GM12878 (cell line): Measurements from ENCODE around the gene SNRNP25. TPM values are rescaled to one million over a fixed set of nuclear protein-coding genes. Genes with fewer than 3 reads are reported as not detected.
A peak's percentile ranks its signal among the peaks of the same experiment; 100 is the strongest.

ENCODE experiments used
- ATAC-seq: fragments of 200-7000 bp; cut with Tn5 transposase; 3 replicates; pipeline ENCODE4 v1.9.1; 2020; ENCODE audit warnings: mild to moderate bottlenecking, moderate library complexity
- BruUV-seq: library from RNA; stranded (reverse); fragments of 400-500 nt; replicated peaks from 2 replicates; lab custom pipeline; 2021; lab: Mats Ljungman, UMichigan
- CTCF ChIA-PET: fragments of 300-600 bp; sonication (Branson Sonifier 250); formaldehyde crosslinking; extraction: SDS; loops from one replicate; lab custom pipeline; 2021; ENCODE audit warnings: inconsistent platforms; lab: Yijun Ruan, JAX
- POLR2A ChIA-PET: fragments of 350-600 bp; formaldehyde crosslinking; extraction: SDS; loops from one replicate; lab custom pipeline; 2021; ENCODE audit warnings: inconsistent platforms; lab: Charles Lee
- RAD21 ChIA-PET: fragments of 300-600 bp; sonication (Branson Sonifier 250); formaldehyde crosslinking; loops from one replicate; lab custom pipeline; 2023; ENCODE audit warnings: antibody characterized with exemption; ENCODE audit not compliant: unreplicated experiment; lab: Charles Lee
- SMC1A ChIA-PET: fragments of 300-600 bp; sonication (Branson Sonifier 250); formaldehyde crosslinking; loops from one replicate; lab custom pipeline; 2023; ENCODE audit not compliant: unreplicated experiment, uncharacterized antibody; lab: Charles Lee
- DNase-seq: peaks from one replicate; pipeline ENCODE4 v3.0.0-alpha.2; 2011; ENCODE audit warnings: low read depth, low spot score
- FAIRE-seq: peaks from 3 replicates; lab custom pipeline; 2011; peaks lifted over from hg19 to GRCh38; lab: Jason Lieb, UNC
- H2AFZ ChIP-seq: 2 replicates; pipeline ENCODE4 v1.6.0; 2011; ENCODE audit warnings: low read depth, low read length, control low read depth; ENCODE audit not compliant: control insufficient read depth
- H3K27ac ChIP-seq: 2 replicates; pipeline ENCODE4 v1.5.1; 2011; ENCODE audit warnings: control low read depth; ENCODE audit not compliant: control insufficient read depth, insufficient read depth
- H3K27me3 ChIP-seq, 2 experiments: replicated peaks in 1 of 2; 2 replicates each; pipeline versions ENCODE4 v1.6.0 to v1.6.1; 2011; ENCODE audit warnings: low read length in 1 of 2; ENCODE audit not compliant: control insufficient read depth in 2 of 2, insufficient read depth in 2 of 2
- H3K36me3 ChIP-seq, 2 experiments: 2 replicates each; pipeline ENCODE4 v1.5.1; 2011; ENCODE audit warnings: low read length in 1 of 2; ENCODE audit not compliant: control insufficient read depth in 2 of 2, insufficient read depth in 2 of 2
- H3K4me1 ChIP-seq: 2 replicates; pipeline ENCODE4 v1.6.1; 2011; ENCODE audit warnings: mild to moderate bottlenecking, low read length, moderate library complexity, mixed read lengths; ENCODE audit not compliant: control insufficient read depth, insufficient read depth
- H3K4me2 ChIP-seq: 2 replicates; pipeline ENCODE4 v1.6.0; 2011; ENCODE audit warnings: control low read depth; ENCODE audit not compliant: control insufficient read depth, insufficient read depth
- H3K4me3 ChIP-seq: fragments of 200-600 bp; sonication (generic); 2 replicates; pipeline ENCODE4 v1.5.1; 2016
- H3K79me2 ChIP-seq: 2 replicates; pipeline ENCODE4 v1.6.0; 2011; ENCODE audit warnings: low read length; ENCODE audit not compliant: control insufficient read depth, insufficient read depth
- H3K9ac ChIP-seq: 2 replicates; pipeline ENCODE4 v1.8.0; 2011; ENCODE audit warnings: low read length, control low read depth, mixed read lengths; ENCODE audit not compliant: control insufficient read depth, insufficient read depth
- H3K9me3 ChIP-seq: replicated peaks from 3 replicates; pipeline ENCODE4 v1.5.1; 2011; ENCODE audit warnings: mild to moderate bottlenecking, low read length; ENCODE audit not compliant: control insufficient read depth, insufficient read depth
- H4K20me1 ChIP-seq: 2 replicates; pipeline ENCODE4 v1.6.0; 2011; ENCODE audit not compliant: control insufficient read depth, insufficient read depth
- GABPA ChIP-seq: IDR thresholded peaks from 2 replicates; pipeline ENCODE4 v1.6.1; 2014; ENCODE audit warnings: antibody characterized with exemption, low read depth, mild to moderate bottlenecking, inconsistent platforms
- MTA3 ChIP-seq: IDR thresholded peaks from 2 replicates; pipeline ENCODE4 v1.6.1; 2012; ENCODE audit warnings: low read length, inconsistent platforms, borderline replicate concordance
- RAD21 ChIP-seq: IDR thresholded peaks from 2 replicates; pipeline ENCODE4 v1.6.1; 2011; ENCODE audit warnings: mild to moderate bottlenecking, low read depth, low read length, moderate library complexity; ENCODE audit not compliant: insufficient read depth
- RB1 ChIP-seq: fragments of 450-650 bp; formaldehyde crosslinking; IDR thresholded peaks from 2 replicates; pipeline ENCODE4 v1.6.1; 2017; ENCODE audit warnings: mild to moderate bottlenecking, borderline replicate concordance
- SMAD1 ChIP-seq: fragments of 450-650 bp; IDR thresholded peaks from 2 replicates; pipeline ENCODE4 v1.6.1; 2018; ENCODE audit warnings: mild to moderate bottlenecking, low read depth; ENCODE audit not compliant: partially characterized antibody
- USF1 ChIP-seq: IDR thresholded peaks from 2 replicates; pipeline ENCODE4 v1.6.1; 2011; ENCODE audit warnings: borderline replicate concordance, low read depth, mild to moderate bottlenecking, moderate library complexity, mixed read lengths, low read length; ENCODE audit not compliant: insufficient read depth; ENCODE audit errors: extremely low read length
- WGBS: methylation state at CpG from one replicate; pipeline ENCODE4 v1.1.6; 2016; ENCODE audit warnings: low lambda C conversion rate; ENCODE audit not compliant: insufficient replicate concordance, insufficient coverage; ENCODE audit errors: missing lambda C conversion rate; 5-methylcytosine and 5-hydroxymethylcytosine counted together
- in situ Hi-C: fragments of 300-500 bp; cut with MboI; formaldehyde crosslinking; loops from 9 replicates; pipeline ENCODE4 v1.14.3; 2018; ENCODE audit warnings: mixed read lengths
- intact Hi-C: fragments of 100-400 bp; cut with micrococcal nuclease; formaldehyde crosslinking; loops from one replicate; pipeline ENCODE4 v1.14.2; 2022; ENCODE audit not compliant: unreplicated experiment
- polyA plus RNA-seq, 11 experiments: library from polyadenylated mRNA; depleted of rRNA in 4 of 11; unstranded in 6 of 11; stranded (reverse) in 5 of 11; fragments of >200 nt; fragmentation: Nextera tagmentation in 4 of 11; fragmentation: Illumina TruSeq in 1 of 11; extraction: Ambion mirVana in 4 of 11; extraction: Trizol in 1 of 11; gene quantifications; 1 replicate in 1 of 11; 2 replicates in 10 of 11; pipeline versions ENCODE4 v1.2.1 to v1.2.3, GENCODE V29; 2011 to 2016; ENCODE audit warnings: inconsistent platforms in 2 of 11, missing spikeins in 2 of 11, low read depth in 1 of 11
- total RNA-seq, 4 experiments: library from RNA; depleted of rRNA in 3 of 4; stranded (reverse); fragments of >200 nt in 3 of 4; fragmentation: Illumina TruSeq in 1 of 4; extraction: Trizol in 1 of 4; gene quantifications; 2 replicates each; pipeline versions ENCODE4 v1.2.1 to v1.2.3, GENCODE V29; 2013 to 2021
- TF ChIP-seq, protein P1 (sequence below): fragments of 450-650 bp; IDR thresholded peaks from 2 replicates; pipeline ENCODE4 v1.6.1; 2018; ENCODE audit warnings: borderline replicate concordance, mild to moderate bottlenecking; ENCODE audit not compliant: partially characterized antibody

SNRNP25 gene
- total and polyA plus RNA-seq, 10 of the 15 experiments (the other 5 are each of a cell fraction or from before 2014, with no cell fraction given) = 40.9 to 138 (median 67.2) TPM

DNA sequence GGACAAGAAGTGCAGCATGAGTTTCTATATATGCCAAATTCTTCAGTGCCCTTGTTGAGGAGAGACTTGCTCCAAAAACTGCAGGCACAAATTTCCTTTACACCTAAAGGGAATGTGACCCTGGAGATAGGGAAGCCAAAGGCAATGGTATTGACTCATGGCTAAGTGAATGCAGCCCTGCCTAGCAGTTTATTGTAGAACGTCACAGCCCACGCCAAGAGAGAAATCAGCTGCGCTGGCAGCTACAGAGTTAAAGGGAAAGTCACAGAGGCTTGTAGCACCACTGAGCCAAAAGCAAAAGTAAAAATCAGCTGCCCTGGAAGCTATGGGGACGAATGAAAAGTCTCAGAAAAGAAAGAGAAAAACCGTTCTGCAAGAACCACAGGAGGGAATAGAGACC lies 10.3 kb upstream of the SNRNP25 start (continued):
- TF ChIP-seq, protein P1, sequence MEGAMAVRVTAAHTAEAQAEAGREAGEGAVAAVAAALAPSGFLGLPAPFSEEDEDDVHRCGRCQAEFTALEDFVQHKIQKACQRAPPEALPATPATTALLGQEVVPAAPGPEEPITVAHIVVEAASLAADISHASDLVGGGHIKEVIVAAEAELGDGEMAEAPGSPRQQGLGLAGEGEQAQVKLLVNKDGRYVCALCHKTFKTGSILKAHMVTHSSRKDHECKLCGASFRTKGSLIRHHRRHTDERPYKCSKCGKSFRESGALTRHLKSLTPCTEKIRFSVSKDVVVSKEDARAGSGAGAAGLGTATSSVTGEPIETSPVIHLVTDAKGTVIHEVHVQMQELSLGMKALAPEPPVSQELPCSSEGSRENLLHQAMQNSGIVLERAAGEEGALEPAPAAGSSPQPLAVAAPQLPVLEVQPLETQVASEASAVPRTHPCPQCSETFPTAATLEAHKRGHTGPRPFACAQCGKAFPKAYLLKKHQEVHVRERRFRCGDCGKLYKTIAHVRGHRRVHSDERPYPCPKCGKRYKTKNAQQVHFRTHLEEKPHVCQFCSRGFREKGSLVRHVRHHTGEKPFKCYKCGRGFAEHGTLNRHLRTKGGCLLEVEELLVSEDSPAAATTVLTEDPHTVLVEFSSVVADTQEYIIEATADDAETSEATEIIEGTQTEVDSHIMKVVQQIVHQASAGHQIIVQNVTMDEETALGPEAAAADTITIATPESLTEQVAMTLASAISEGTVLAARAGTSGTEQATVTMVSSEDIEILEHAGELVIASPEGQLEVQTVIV = no peak
- no peak for TF ChIP-seq RAD21
- TF ChIP-seq, all 136 proteins: peak for 0

- Histone ChIP-seq H4K20me1 (no peaks in the 10 kb centered on the region), H3K27me3 (no peaks in the 10 kb centered on the region), H3K4me3 (no peak overlapping the region), H3K79me2 (peaks cover 5% of the 10 kb centered on the region), H3K4me1 (peaks cover 4% of the 10 kb centered on the region; the same call in 1 of the 2 replicates), H3K27ac (no peak overlapping the region), H3K36me3 (peaks cover 12% of the 10 kb centered on the region in 2 experiments), H3K9me3 (no peaks in the 10 kb centered on the region), H2AFZ (no peak overlapping the region), H3K4me2 (no peak overlapping the region), H3K9ac (no peak overlapping the region)
- ChIA-PET CTCF (interaction anchor here (0.9 to 1.8 kb wide), 2 partner anchors 21 to 52 kb away, joined by 3 to 8 read pairs; no protein-coding TSS in a partner anchor), POLR2A (interaction anchor here (0.6 to 1.3 kb wide), 2 partner anchors 8 to 21 kb away, joined by 5 read pairs; partner anchors contain the start of gene POLR3K), RAD21 (no interaction called here), SMC1A (interaction anchor here (1.2 kb wide), 1 partner anchor 9 kb away, joined by 4 read pairs; the partner anchor contains the start of genes POLR3K and SNRNP25)
- TF ChIP-seq MTA3 (no peak), RB1 (no peak), GABPA (no peak), SMAD1 (no peak), USF1 (no peak)
- no peak for DNase-seq
- no peak for ATAC-seq
- over 99% methylated on average over 8 of the region's 8 CpGs for WGBS
- FAIRE-seq = no peak
- TSS peak; percentile 33 for BruUV-seq
- intact Hi-C loops = no loop called here
- in situ Hi-C loops = no loop called here
These were observed 9.0 kb upstream of the SNRNP25 start for GRCh38 chr16:44655-45054.
